Activated T-helper 17 cell treated with anti-CD3 and anti-CD28 coated beads, Interleukin-2, amount 50 U/mL, for 72 hours (primary cell): ENCODE measurements around the gene MCCD1. TPM values are rescaled to one million over a fixed set of nuclear protein-coding genes. Genes with fewer than 3 reads are reported as not detected.
A peak's percentile ranks its signal among the peaks of the same experiment; 100 is the strongest.

Source experiments
- ATAC-seq: fragments of 150-1000 bp; cut with Tn5 transposase; replicated peaks from 2 replicates; pipeline ENCODE4 v1.10.0; 2021; ENCODE audit warnings: mild to moderate bottlenecking, moderate library complexity
- H3K27ac Mint-ChIP-seq: one replicate; pipeline ENCODE4 v1.8.0; 2022; ENCODE audit warnings: mixed read lengths
- H3K27me3 Mint-ChIP-seq: one replicate; pipeline ENCODE4 v1.8.0; 2022; ENCODE audit warnings: mixed read lengths
- H3K36me3 Mint-ChIP-seq: one replicate; pipeline ENCODE4 v1.8.0; 2022; ENCODE audit warnings: low read depth, mild to moderate bottlenecking, mixed read lengths
- H3K4me1 Mint-ChIP-seq: one replicate; pipeline ENCODE4 v1.8.0; 2022; ENCODE audit warnings: mixed read lengths
- H3K4me3 Mint-ChIP-seq: one replicate; pipeline ENCODE4 v1.8.0; 2022; ENCODE audit warnings: mild to moderate bottlenecking, mixed read lengths
- H3K9me3 Mint-ChIP-seq: one replicate; pipeline ENCODE4 v1.8.0; 2022; ENCODE audit warnings: mixed read lengths
- total RNA-seq, 2 donors: library from RNA; stranded (reverse); gene quantifications; one replicate each; pipeline ENCODE4 v1.2.3, GENCODE V29; 2022

MCCD1 gene
- total RNA-seq, 2 donors from 2014 or later = not detected

GRCh38 chr6:31559958-31560696, 31.4 kb downstream of the MCCD1 start:
- Mint-ChIP-seq H3K9me3 (no peaks in the 10 kb centered on the region), H3K36me3 (peaks cover 64% of the 10 kb centered on the region), H3K4me3 (peak overlapping the region; percentile 65), H3K4me1 (peaks cover 57% of the 10 kb centered on the region), H3K27me3 (no peaks in the 10 kb centered on the region), H3K27ac (peak overlapping the region; percentile 85)
- peak; percentile 66 for ATAC-seq

- Mint-ChIP-seq H3K27me3 (no peaks in the 10 kb centered on the region), H3K4me1 (peaks cover 61% of the 10 kb centered on the region), H3K4me3 (peak overlapping the region; percentile 65), H3K27ac (peak overlapping the region; percentile 85), H3K36me3 (peaks cover 64% of the 10 kb centered on the region), H3K9me3 (no peaks in the 10 kb centered on the region)
- ATAC-seq = no peak
Observed at GRCh38 chr6:31560697-31561058, 31.9 kb downstream of the MCCD1 start.

- Mint-ChIP-seq H3K36me3 (peaks cover 34% of the 10 kb centered on the region), H3K27ac (peak overlapping the region; percentile 66), H3K4me1 (peaks cover 67% of the 10 kb centered on the region), H3K4me3 (peak overlapping the region; percentile 100), H3K27me3 (no peaks in the 10 kb centered on the region), H3K9me3 (no peaks in the 10 kb centered on the region)
- ATAC-seq = peak; percentile 23
Observed at GRCh38 chr6:31567531-31568370, 39.0 kb downstream of the MCCD1 start.

GRCh38 chr6:31568537-31568961, 39.8 kb downstream of the MCCD1 start:
- peak overlapping the region; percentile 66 for H3K27ac Mint-ChIP-seq
- ATAC-seq = peak; percentile 63
- peaks cover 66% of the 10 kb centered on the region for H3K4me1 Mint-ChIP-seq
- no peaks in the 10 kb centered on the region for H3K27me3 Mint-ChIP-seq
- peak overlapping the region; percentile 100 for H3K4me3 Mint-ChIP-seq
- H3K36me3 Mint-ChIP-seq = peaks cover 42% of the 10 kb centered on the region
- H3K9me3 Mint-ChIP-seq = no peaks in the 10 kb centered on the region

- Mint-ChIP-seq H3K27me3 (no peaks in the 10 kb centered on the region), H3K27ac (peak overlapping the region; percentile 97), H3K4me1 (peaks cover 59% of the 10 kb centered on the region), H3K4me3 (peak overlapping the region; percentile 100), H3K36me3 (peaks cover 46% of the 10 kb centered on the region), H3K9me3 (no peaks in the 10 kb centered on the region)
- no peak for ATAC-seq
Observed at GRCh38 chr6:31569861-31570536, 41.2 kb downstream of the MCCD1 start.

- H3K27me3 Mint-ChIP-seq = no peaks in the 10 kb centered on the region
- peak within 1 kb of the TSS; percentile 97 for H3K27ac Mint-ChIP-seq
- peak within 1 kb of the TSS; percentile 100 for H3K4me3 Mint-ChIP-seq
- H3K4me1 Mint-ChIP-seq = peaks cover 52% of the 10 kb centered on the region
- peaks cover 5% of the 10 kb centered on the region for H3K9me3 Mint-ChIP-seq
- ATAC-seq = peak; percentile 59
- H3K36me3 Mint-ChIP-seq = peaks cover 69% of the 10 kb centered on the region
Observed at GRCh38 chr6:31572041-31572911, 43.5 kb downstream of the MCCD1 start, which contains the start of gene LTA. Gene LTA (plus strand): TSS chr6:31572289. CDS start chr6:31572743, 454 bp downstream.

GRCh38 chr6:31573239-31574105, 44.7 kb downstream of the MCCD1 start:
- peaks cover 5% of the 10 kb centered on the region for H3K9me3 Mint-ChIP-seq
- peaks cover 45% of the 10 kb centered on the region for H3K4me1 Mint-ChIP-seq
- peak overlapping the region; percentile 100 for H3K4me3 Mint-ChIP-seq
- H3K27me3 Mint-ChIP-seq = no peaks in the 10 kb centered on the region
- peaks cover 69% of the 10 kb centered on the region for H3K36me3 Mint-ChIP-seq
- H3K27ac Mint-ChIP-seq = peak overlapping the region; percentile 97
- no peak for ATAC-seq

- H3K36me3 Mint-ChIP-seq = peaks cover 78% of the 10 kb centered on the region
- peaks cover 5% of the 10 kb centered on the region for H3K9me3 Mint-ChIP-seq
- H3K27me3 Mint-ChIP-seq = no peaks in the 10 kb centered on the region
- peak; percentile 8 for ATAC-seq
- H3K27ac Mint-ChIP-seq = peak overlapping the region; percentile 97
- H3K4me3 Mint-ChIP-seq = peak overlapping the region; percentile 100
- peaks cover 45% of the 10 kb centered on the region for H3K4me1 Mint-ChIP-seq
Observed at GRCh38 chr6:31574106-31575061, 45.6 kb downstream of the MCCD1 start.

- H3K4me3 Mint-ChIP-seq = peak within 1 kb of the TSS; percentile 100
- peak; percentile 29 for ATAC-seq
- peaks cover 42% of the 10 kb centered on the region for H3K4me1 Mint-ChIP-seq
- peaks cover 88% of the 10 kb centered on the region for H3K36me3 Mint-ChIP-seq
- H3K27me3 Mint-ChIP-seq = no peaks in the 10 kb centered on the region
- H3K9me3 Mint-ChIP-seq = peaks cover 5% of the 10 kb centered on the region
- peak within 1 kb of the TSS; percentile 97 for H3K27ac Mint-ChIP-seq
Observed at GRCh38 chr6:31575335-31575901, 46.7 kb downstream of the MCCD1 start, which contains the start of gene TNF. Gene TNF (plus strand): TSS chr6:31575565. CDS start chr6:31575742, 177 bp downstream.

- Mint-ChIP-seq H3K4me3 (peak overlapping the region; percentile 100), H3K27me3 (no peaks in the 10 kb centered on the region), H3K9me3 (peaks cover 5% of the 10 kb centered on the region), H3K27ac (peak overlapping the region; percentile 97), H3K4me1 (peaks cover 37% of the 10 kb centered on the region), H3K36me3 (peaks cover 95% of the 10 kb centered on the region)
- no peak for ATAC-seq
Observed at GRCh38 chr6:31575952-31576685, 47.4 kb downstream of the MCCD1 start.

- H3K4me3 Mint-ChIP-seq = peak overlapping the region; percentile 100
- H3K36me3 Mint-ChIP-seq = peaks cover 100% of the 10 kb centered on the region
- peaks cover 31% of the 10 kb centered on the region for H3K4me1 Mint-ChIP-seq
- peak overlapping the region; percentile 97 for H3K27ac Mint-ChIP-seq
- peak; percentile 12 for ATAC-seq
- H3K27me3 Mint-ChIP-seq = no peaks in the 10 kb centered on the region
- H3K9me3 Mint-ChIP-seq = peaks cover 5% of the 10 kb centered on the region
Observed at GRCh38 chr6:31576897-31577578, 48.3 kb downstream of the MCCD1 start.
